ENCODE measurements around the gene FBXL4.
"Not testable (repeated sequence)": the region's sequence is repeated elsewhere in the genome, so short reads cannot be mapped to it uniquely, and the experiment has no call there.

FBXL4 gene

GRCh38 chr6:98946266-98946878 is 1.4 kb downstream of the FBXL4 start:
- DNase-seq: no peak
- intact Hi-C loops (cut with DNase I): no loop called here

- intact Hi-C loops (cut with DNase I): no loop called here
Observed at GRCh38 chr6:98945311-98946115, 2.2 kb downstream of the FBXL4 start.

GRCh38 chr6:98944598-98945081 is 3.1 kb downstream of the FBXL4 start:
- DNase-seq: no peak
- intact Hi-C loops (cut with DNase I): no loop called here

More at GRCh38 chr6:98945311-98946115, 2.2 kb downstream of the FBXL4 start:
- no peak for DNase-seq

- intact Hi-C loops (cut with DNase I): no loop called here
- DNase-seq: no peak
Observed at GRCh38 chr6:98944168-98944567, 3.6 kb downstream of the FBXL4 start.

- DNase-seq: no peak
- intact Hi-C loops (cut with DNase I): no loop called here
Observed at GRCh38 chr6:98942263-98942803, 5.4 kb downstream of the FBXL4 start.

- DNase-seq: no peak
- intact Hi-C loops (cut with DNase I): no loop called here
Observed at GRCh38 chr6:98941319-98941718, 6.4 kb downstream of the FBXL4 start.

GRCh38 chr6:98937351-98937750 is 10.4 kb downstream of the FBXL4 start:
- no peak for DNase-seq
- intact Hi-C loops (cut with DNase I): no loop called here

- intact Hi-C loops (cut with DNase I): no loop called here
- no peak for DNase-seq
Observed at GRCh38 chr6:98932381-98932780, 15.4 kb downstream of the FBXL4 start.

GRCh38 chr6:98931696-98932095 is 16.1 kb downstream of the FBXL4 start:
- peak in 3 of 10 donors; percentile 59 to 75 (median 66) for DNase-seq
- intact Hi-C loops (cut with DNase I): no loop called here

GRCh38 chr6:98929498-98930060 is 18.2 kb downstream of the FBXL4 start:
- intact Hi-C loops (cut with DNase I): no loop called here
- DNase-seq: no peak

GRCh38 chr6:98928688-98929087 is 19.1 kb downstream of the FBXL4 start:
- no peak for DNase-seq
- intact Hi-C loops (cut with DNase I): no loop called here

- intact Hi-C loops (cut with DNase I): no loop called here
- DNase-seq: no peak
Observed at GRCh38 chr6:98927534-98927933, 20.2 kb downstream of the FBXL4 start.

- intact Hi-C loops (cut with DNase I): no loop called here
- no peak for DNase-seq
Observed at GRCh38 chr6:98925831-98926230, 21.9 kb downstream of the FBXL4 start.

GRCh38 chr6:98924647-98925046 is 23.1 kb downstream of the FBXL4 start:
- peak in 1 of 10 donors; percentile 46 for DNase-seq
- intact Hi-C loops (cut with DNase I): no loop called here

GRCh38 chr6:98920904-98921431 is 26.8 kb downstream of the FBXL4 start:
- intact Hi-C loops (cut with DNase I): no loop called here
- no peak for DNase-seq

- intact Hi-C loops (cut with DNase I): not testable (repeated sequence)
- peak in 2 of 10 donors; percentile 29 to 59 for DNase-seq
Observed at GRCh38 chr6:98910946-98911345, 36.8 kb downstream of the FBXL4 start.

- DNase-seq: no peak
- intact Hi-C loops (cut with DNase I): no loop called here
Observed at GRCh38 chr6:98909236-98909635, 38.5 kb downstream of the FBXL4 start.

GRCh38 chr6:98906342-98906741 is 41.4 kb downstream of the FBXL4 start:
- DNase-seq; intact Hi-C loops (cut with DNase I): not testable (repeated sequence)

- intact Hi-C loops (cut with DNase I): no loop called here
- DNase-seq: no peak
Observed at GRCh38 chr6:98905759-98906158, 42.0 kb downstream of the FBXL4 start.

GRCh38 chr6:98904096-98904495 is 43.6 kb downstream of the FBXL4 start:
- DNase-seq: no peak
- intact Hi-C loops (cut with DNase I): no loop called here

- intact Hi-C loops (cut with DNase I): no loop called here
- no peak for DNase-seq
Observed at GRCh38 chr6:98900706-98901105, 47.0 kb downstream of the FBXL4 start.

All from posterior cingulate gyrus (tissue), 11 donors.